ENCODE data around the gene PRR5L.

- TF ChIP-seq CTCF (IDR thresholded peaks at IDR 0.05) = no peak
- no peak for TF ChIP-seq ZBTB33 (IDR thresholded peaks at IDR 0.05; ENCODE audit: borderline replicate concordance, low read depth)
- no peak for TF ChIP-seq REST (IDR thresholded peaks at IDR 0.05; ENCODE audit: low read depth, low read length)
- TF ChIP-seq RAD21 (IDR thresholded peaks at IDR 0.05; ENCODE audit: low read length) = no peak
- no peak for TF ChIP-seq POLR2AphosphoS5 (IDR thresholded peaks at IDR 0.05; ENCODE audit: low read depth, low read length)
- no peak for TF ChIP-seq MXI1 (IDR thresholded peaks at IDR 0.05; ENCODE audit: low read depth, low read length)
- TF ChIP-seq TCF12 (IDR thresholded peaks at IDR 0.05) = no peak
These were observed 147.6 kb downstream of the PRR5L start for GRCh38 chr11:36443661-36444060.

Data from SK-N-SH (cell line).